Activated CD4-positive, alpha-beta memory T cell treated with anti-CD3 and anti-CD28 coated beads for 36 hours (primary cell): ENCODE results near the gene TMEM170A. TPM values are rescaled to one million over a fixed set of nuclear protein-coding genes. Genes with fewer than 3 reads are reported as not detected.
"Not testable (repeated sequence)": the region's sequence is repeated elsewhere in the genome, so short reads cannot be mapped to it uniquely, and the experiment has no call there.

Experiments
- CTCF ChIA-PET: fragments of 350-600 bp; sonication (Branson Sonifier 250); formaldehyde crosslinking; loops from one replicate; lab custom pipeline; 2021; ENCODE audit warnings: antibody characterized with exemption, inconsistent platforms; lab: Charles Lee
- POLR2A ChIA-PET: fragments of 350-600 bp; sonication (Branson Sonifier 250); formaldehyde crosslinking; loops from one replicate; lab custom pipeline; 2021; ENCODE audit warnings: antibody characterized with exemption; lab: Charles Lee
- DNase-seq: peaks from one replicate; pipeline ENCODE4 v3.0.0-alpha.2; 2020
- H3K27ac Mint-ChIP-seq: one replicate; pipeline ENCODE4 v1.8.0; 2021; ENCODE audit warnings: mixed read lengths
- H3K27me3 Mint-ChIP-seq: one replicate; pipeline ENCODE4 v1.8.0; 2021; ENCODE audit warnings: mixed read lengths
- H3K36me3 Mint-ChIP-seq: one replicate; pipeline ENCODE4 v1.8.0; 2021; ENCODE audit warnings: mixed read lengths
- H3K4me1 Mint-ChIP-seq: one replicate; pipeline ENCODE4 v1.8.0; 2021; ENCODE audit warnings: low read depth, mixed read lengths
- H3K4me3 Mint-ChIP-seq: one replicate; pipeline ENCODE4 v1.8.0; 2021; ENCODE audit warnings: mild to moderate bottlenecking, mixed read lengths
- H3K9me3 Mint-ChIP-seq: one replicate; pipeline ENCODE4 v1.8.0; 2021; ENCODE audit warnings: mixed read lengths
- intact Hi-C: fragments of 100-400 bp; cut with micrococcal nuclease; formaldehyde crosslinking; loops from one replicate; pipeline ENCODE4 v1.15.1; 2023
- total RNA-seq, 2 experiments: library from RNA; stranded (reverse); gene quantifications; one replicate each; pipeline ENCODE4 v1.2.3, GENCODE V29; 2021

TMEM170A gene
- total RNA-seq, 2 experiments from 2014 or later, result 24.3 to 25.6 TPM

- H3K27ac Mint-ChIP-seq, result no peak overlapping the region
- H3K4me3 Mint-ChIP-seq, result no peak overlapping the region
- DNase-seq, result no peak
- intact Hi-C loops, result no loop called here
- peaks cover 4% of the 10 kb centered on the region for H3K27me3 Mint-ChIP-seq
- H3K36me3 Mint-ChIP-seq, result no peaks in the 10 kb centered on the region
- CTCF ChIA-PET, result interaction anchor here (0.7 to 1.8 kb wide), 3 partner anchors 8 to 279 kb away, joined by 3 to 6 read pairs (median 3); no protein-coding TSS in a partner anchor
- POLR2A ChIA-PET, result interaction anchor here (0.6 kb wide), 1 partner anchor 269 kb away, joined by 3 read pairs; no protein-coding TSS in a partner anchor
- H3K4me1 Mint-ChIP-seq, result no peaks in the 10 kb centered on the region
- H3K9me3 Mint-ChIP-seq, result no peaks in the 10 kb centered on the region
Observed at GRCh38 chr16:75477680-75478473, 13.4 kb upstream of the TMEM170A start.

GRCh38 chr16:75476817-75477216 lies 12.3 kb upstream of the TMEM170A start:
- intact Hi-C loops, result no loop called here
- Mint-ChIP-seq H3K27ac (no peak overlapping the region), H3K36me3 (no peaks in the 10 kb centered on the region), H3K27me3 (peaks cover 4% of the 10 kb centered on the region), H3K4me3 (no peak overlapping the region), H3K9me3 (no peaks in the 10 kb centered on the region), H3K4me1 (no peaks in the 10 kb centered on the region)
- ChIA-PET CTCF (interaction anchor here (0.7 to 4.4 kb wide), 4 partner anchors 9 to 278 kb away, joined by 3 to 14 read pairs (median 4); no protein-coding TSS in a partner anchor), POLR2A (interaction anchor here (0.6 kb wide), 1 partner anchor 270 kb away, joined by 3 read pairs; no protein-coding TSS in a partner anchor)
- DNase-seq, result no peak

- Mint-ChIP-seq H3K4me1 (no peaks in the 10 kb centered on the region), H3K4me3 (no peak overlapping the region), H3K9me3 (no peaks in the 10 kb centered on the region), H3K27ac (no peak overlapping the region), H3K27me3 (peaks cover 2% of the 10 kb centered on the region), H3K36me3 (no peaks in the 10 kb centered on the region)
- DNase-seq, result no peak
- intact Hi-C loops, result no loop called here
- ChIA-PET POLR2A (no interaction called here), CTCF (interaction anchor here (1.6 to 4.4 kb wide), 2 partner anchors 10 to 288 kb away, joined by 5 to 14 read pairs; no protein-coding TSS in a partner anchor)
Observed at GRCh38 chr16:75475420-75475847, 10.9 kb upstream of the TMEM170A start.

GRCh38 chr16:75472908-75473877 lies 8.7 kb upstream of the TMEM170A start:
- Mint-ChIP-seq H3K27me3 (no peaks in the 10 kb centered on the region), H3K9me3 (no peaks in the 10 kb centered on the region), H3K4me1 (no peaks in the 10 kb centered on the region), H3K27ac (no peak overlapping the region), H3K36me3 (no peaks in the 10 kb centered on the region), H3K4me3 (no peak overlapping the region)
- DNase-seq, result no peak
- intact Hi-C loops, result no loop called here
- POLR2A ChIA-PET, result interaction anchor here (1.5 kb wide), 1 partner anchor 9 kb away, joined by 3 read pairs; no protein-coding TSS in a partner anchor
- CTCF ChIA-PET, result interaction anchor here (1.5 to 4.4 kb wide), 5 partner anchors 8 to 291 kb away, joined by 4 to 36 read pairs (median 14); no protein-coding TSS in a partner anchor

- Mint-ChIP-seq H3K4me3 (no peak overlapping the region), H3K4me1 (no peaks in the 10 kb centered on the region), H3K9me3 (no peaks in the 10 kb centered on the region), H3K27me3 (no peaks in the 10 kb centered on the region), H3K36me3 (no peaks in the 10 kb centered on the region), H3K27ac (no peak overlapping the region)
- intact Hi-C loops, result loop anchor here (1.0 kb wide), 1 partner anchor 292 kb away; no protein-coding TSS in a partner anchor
- DNase-seq, result peak; percentile 54
- POLR2A ChIA-PET, result interaction anchor here (1.5 kb wide), 1 partner anchor 10 kb away, joined by 3 read pairs; no protein-coding TSS in a partner anchor
- CTCF ChIA-PET, result interaction anchor here (0.6 to 4.4 kb wide), 14 partner anchors 6 to 308 kb away, joined by 3 to 36 read pairs (median 4); no protein-coding TSS in a partner anchor
Observed at GRCh38 chr16:75471723-75472633, 7.5 kb upstream of the TMEM170A start.

GRCh38 chr16:75466760-75467159 lies 2.3 kb upstream of the TMEM170A start:
- Mint-ChIP-seq H3K4me3 (no peak overlapping the region), H3K27me3 (no peaks in the 10 kb centered on the region), H3K27ac (no peak overlapping the region), H3K4me1 (peaks cover 24% of the 10 kb centered on the region), H3K36me3 (no peaks in the 10 kb centered on the region), H3K9me3 (no peaks in the 10 kb centered on the region)
- intact Hi-C loops, result loop anchor here (10.0 kb wide), 1 partner anchor 232 kb away; no protein-coding TSS in a partner anchor
- ChIA-PET CTCF (interaction anchor here (1.4 to 3.0 kb wide), 3 partner anchors 50 to 297 kb away, joined by 4 to 21 read pairs (median 5); partner anchors contain the start of gene TMEM231), POLR2A (no interaction called here)
- DNase-seq, result no peak

- peak; percentile 47 for DNase-seq
- peak overlapping the region; percentile 85 for H3K4me3 Mint-ChIP-seq
- peaks cover 43% of the 10 kb centered on the region for H3K4me1 Mint-ChIP-seq
- CTCF ChIA-PET, result interaction anchor here (0.8 to 2.0 kb wide), 7 partner anchors 30 to 264 kb away, joined by 3 to 8 read pairs (median 5); partner anchors contain the start of genes ADAT1 and CFDP1
- intact Hi-C loops, result loop anchor here (1.0 to 10.0 kb wide), 12 partner anchors 30 to 1727 kb away; partner anchors contain the start of genes ADAT1, CFDP1, GABARAPL2 and KARS1
- H3K27me3 Mint-ChIP-seq, H3K9me3 Mint-ChIP-seq, H3K36me3 Mint-ChIP-seq: not testable (repeated sequence)
- H3K27ac Mint-ChIP-seq, result peak overlapping the region; percentile 80
- POLR2A ChIA-PET, result interaction anchor here (0.6 to 1.3 kb wide), 6 partner anchors 30 to 263 kb away, joined by 3 to 9 read pairs (median 5); partner anchors contain the start of genes ADAT1, CFDP1, KARS1 and TERF2IP
Observed at GRCh38 chr16:75463389-75464121, 934 bp downstream of the TMEM170A start.

GRCh38 chr16:75462806-75463205 lies 1.7 kb downstream of the TMEM170A start:
- H3K27me3 Mint-ChIP-seq, result no peaks in the 10 kb centered on the region
- DNase-seq, result no peak
- peaks cover 3% of the 10 kb centered on the region for H3K36me3 Mint-ChIP-seq
- ChIA-PET CTCF (interaction anchor here (1.5 kb wide), 1 partner anchor 29 kb away, joined by 4 read pairs; the partner anchor contains the start of gene CFDP1), POLR2A (no interaction called here)
- no peaks in the 10 kb centered on the region for H3K9me3 Mint-ChIP-seq
- H3K4me3 Mint-ChIP-seq, result peak overlapping the region; percentile 85
- H3K27ac Mint-ChIP-seq, result peak overlapping the region; percentile 80
- peaks cover 48% of the 10 kb centered on the region for H3K4me1 Mint-ChIP-seq
- intact Hi-C loops, result loop anchor here (1.0 to 10.0 kb wide), 3 partner anchors 46 to 1727 kb away; no protein-coding TSS in a partner anchor

GRCh38 chr16:75461575-75461974 lies 2.9 kb downstream of the TMEM170A start:
- peaks cover 51% of the 10 kb centered on the region for H3K4me1 Mint-ChIP-seq
- ChIA-PET CTCF (no interaction called here), POLR2A (no interaction called here)

GRCh38 chr16:75460446-75460845 lies 4.0 kb downstream of the TMEM170A start:
- Mint-ChIP-seq H3K4me3 (no peak overlapping the region), H3K27ac (peak overlapping the region; percentile 31), H3K36me3 (peaks cover 3% of the 10 kb centered on the region), H3K27me3 (no peaks in the 10 kb centered on the region), H3K4me1 (peaks cover 55% of the 10 kb centered on the region), H3K9me3 (no peaks in the 10 kb centered on the region)
- ChIA-PET POLR2A (no interaction called here), CTCF (no interaction called here)
- intact Hi-C loops, result loop anchor here (5.0 to 10.0 kb wide), 2 partner anchors 43 to 226 kb away; no protein-coding TSS in a partner anchor
- no peak for DNase-seq

More at GRCh38 chr16:75461575-75461974, 2.9 kb downstream of the TMEM170A start:
- no peak overlapping the region for H3K27ac Mint-ChIP-seq
- H3K9me3 Mint-ChIP-seq, result no peaks in the 10 kb centered on the region
- H3K27me3 Mint-ChIP-seq, result no peaks in the 10 kb centered on the region
- DNase-seq, result no peak
- H3K4me3 Mint-ChIP-seq, result no peak overlapping the region
- intact Hi-C loops, result loop anchor here (5.0 to 10.0 kb wide), 2 partner anchors 44 to 227 kb away; no protein-coding TSS in a partner anchor
- H3K36me3 Mint-ChIP-seq, result peaks cover 3% of the 10 kb centered on the region
